HCT116 (cell line): Measurements from ENCODE around the gene EMD.

Experiments
- CEBPB ChIP-seq: IDR thresholded peaks from 2 replicates; pipeline ENCODE4 v1.6.1; 2012; ENCODE audit warnings: low read depth
- EGR1 ChIP-seq: IDR thresholded peaks from 2 replicates; pipeline ENCODE4 v1.6.1; 2012; ENCODE audit warnings: low read depth
- EZH2phosphoT487 ChIP-seq: fragments of 200-600 bp; IDR thresholded peaks from 2 replicates; pipeline ENCODE4 v1.6.1; 2018; ENCODE audit warnings: antibody characterized with exemption, borderline replicate concordance
- POLR2A ChIP-seq: IDR thresholded peaks from 2 replicates; pipeline ENCODE4 v1.7.0; 2011; ENCODE audit warnings: borderline replicate concordance; ENCODE audit not compliant: insufficient read depth, insufficient read length; ENCODE audit errors: extremely low read depth
- POLR2AphosphoS5 ChIP-seq: IDR thresholded peaks from 2 replicates; pipeline ENCODE4 v1.6.1; 2011; ENCODE audit warnings: mild to moderate bottlenecking, low read depth, low read length, moderate library complexity
- RAD21 ChIP-seq: IDR thresholded peaks from 2 replicates; pipeline ENCODE4 v1.6.1; 2012; ENCODE audit warnings: low read depth, mild to moderate bottlenecking
- SRF ChIP-seq: IDR thresholded peaks from 2 replicates; pipeline ENCODE4 v1.6.1; 2012; ENCODE audit warnings: low read depth
- ZBTB33 ChIP-seq: IDR thresholded peaks from 2 replicates; pipeline ENCODE4 v1.6.1; 2011; ENCODE audit warnings: mild to moderate bottlenecking, low read length, moderate library complexity; ENCODE audit not compliant: insufficient replicate concordance; ENCODE audit errors: extremely low read depth
- TF ChIP-seq, protein P1 (sequence below), 3 experiments: fragments of 200-600 bp in 1 of 3; sonication (generic) in 1 of 3; IDR thresholded peaks in 2 of 3; conservative IDR thresholded peaks in 1 of 3; 2 replicates each; pipeline ENCODE4 v1.5.1; 2012 to 2017; ENCODE audit warnings: low read depth in 2 of 3, low read length in 2 of 3, antibody characterized with exemption in 1 of 3, borderline replicate concordance in 1 of 3, control low read depth in 1 of 3, mild to moderate bottlenecking in 1 of 3, mixed read lengths in 1 of 3, mixed run types in 1 of 3, moderate library complexity in 1 of 3; ENCODE audit not compliant: insufficient read depth in 1 of 3

DNA sequence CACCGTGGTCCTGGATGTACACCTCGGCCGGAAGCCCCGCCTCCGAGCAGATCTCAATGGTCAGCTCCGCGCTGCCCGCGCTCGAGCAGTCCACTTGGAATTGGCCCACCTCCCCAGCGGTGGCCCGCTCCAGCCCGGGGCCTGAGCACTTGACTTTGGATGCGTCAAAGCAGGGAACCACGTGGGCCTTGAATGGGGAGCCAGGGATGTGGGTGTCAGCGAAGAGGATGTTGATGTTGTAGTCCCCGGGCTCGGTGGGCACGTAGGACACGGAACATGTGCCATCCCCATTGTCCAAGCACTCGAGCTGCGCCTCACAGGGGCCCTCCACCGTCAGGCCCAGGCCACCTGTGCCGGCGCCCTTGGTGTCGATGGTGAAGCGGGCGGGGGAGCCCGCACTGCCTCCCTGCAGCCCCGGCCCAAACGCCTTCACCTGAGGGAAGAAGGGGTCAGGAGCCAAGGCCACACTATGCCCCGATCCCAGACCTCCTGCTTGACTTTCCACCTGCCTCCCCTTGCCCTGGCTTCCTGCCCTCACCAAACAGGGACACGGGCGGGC, 18.9 kb upstream of the EMD start:
- TF ChIP-seq POLR2AphosphoS5 (no peak), CEBPB (no peak), EZH2phosphoT487 (no peak), RAD21 (no peak), SRF (no peak), EGR1 (no peak), POLR2A (no peak), ZBTB33 (no peak)
- TF ChIP-seq, protein P1, sequence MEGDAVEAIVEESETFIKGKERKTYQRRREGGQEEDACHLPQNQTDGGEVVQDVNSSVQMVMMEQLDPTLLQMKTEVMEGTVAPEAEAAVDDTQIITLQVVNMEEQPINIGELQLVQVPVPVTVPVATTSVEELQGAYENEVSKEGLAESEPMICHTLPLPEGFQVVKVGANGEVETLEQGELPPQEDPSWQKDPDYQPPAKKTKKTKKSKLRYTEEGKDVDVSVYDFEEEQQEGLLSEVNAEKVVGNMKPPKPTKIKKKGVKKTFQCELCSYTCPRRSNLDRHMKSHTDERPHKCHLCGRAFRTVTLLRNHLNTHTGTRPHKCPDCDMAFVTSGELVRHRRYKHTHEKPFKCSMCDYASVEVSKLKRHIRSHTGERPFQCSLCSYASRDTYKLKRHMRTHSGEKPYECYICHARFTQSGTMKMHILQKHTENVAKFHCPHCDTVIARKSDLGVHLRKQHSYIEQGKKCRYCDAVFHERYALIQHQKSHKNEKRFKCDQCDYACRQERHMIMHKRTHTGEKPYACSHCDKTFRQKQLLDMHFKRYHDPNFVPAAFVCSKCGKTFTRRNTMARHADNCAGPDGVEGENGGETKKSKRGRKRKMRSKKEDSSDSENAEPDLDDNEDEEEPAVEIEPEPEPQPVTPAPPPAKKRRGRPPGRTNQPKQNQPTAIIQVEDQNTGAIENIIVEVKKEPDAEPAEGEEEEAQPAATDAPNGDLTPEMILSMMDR (IDR thresholded peaks at IDR 0.05 in 2 of 3, conservative IDR thresholded peaks at IDR 0.05 in 1 of 3; ENCODE audit: borderline replicate concordance in 1 of 3, insufficient read depth in 1 of 3, low read depth in 2 of 3, low read length in 2 of 3): no peak
